Adipose tissue (tissue), 3 donors: Measurements from ENCODE around the gene IFITM2. TPM values are rescaled to one million over a fixed set of nuclear protein-coding genes. Genes with fewer than 3 reads are reported as not detected.
"Not testable (repeated sequence)": the region's sequence is repeated elsewhere in the genome, so short reads cannot be mapped to it uniquely, and the experiment has no call there.

ENCODE experiments used
- H3K27ac ChIP-seq: one replicate; pipeline ENCODE4 v1.5.1; 2013; ENCODE audit warnings: low read depth, low read length
- WGBS, 3 donors: extraction: QIAGEN DNeasy Blood & Tissue Kit; methylation state at CpG; one replicate each; pipeline ENCODE4 v1.1.7; 2013; 5-methylcytosine and 5-hydroxymethylcytosine counted together
- polyA plus RNA-seq, 3 donors: library from polyadenylated mRNA; stranded (reverse); fragments of 200-250 nt; gene quantifications; one replicate each; pipeline ENCODE4 v1.2.3, GENCODE V29; 2013
- donor health status: healthy with polysubstance abuse.
- donor health status: Bipolar disorder and iron deficiency.
- donor health status: healthy.

Gene IFITM2
- polyA plus RNA-seq, 3 donors, result 208 to 1,862 (median 1,191) TPM

GRCh38 chr11:350033-350722, 42.6 kb downstream of the IFITM2 start:
- H3K27ac ChIP-seq, result not testable (repeated sequence)

GRCh38 chr11:350723-351255, 43.2 kb downstream of the IFITM2 start:
- 53 to 76% (median 65%) methylated on average over 17 to 18 of the region's 18 CpGs for WGBS, 3 donors
- H3K27ac ChIP-seq, result no peak overlapping the region

More at GRCh38 chr11:350033-350722, 42.6 kb downstream of the IFITM2 start:
- 57 to 69% (median 68%) methylated on average over 13 to 16 of the region's 16 CpGs for WGBS, 3 donors

- H3K27ac ChIP-seq, result no peak overlapping the region
- 91 to 95% (median 95%) methylated on average over 14 of the region's 14 CpGs for WGBS, 3 donors
Observed at GRCh38 chr11:351411-351810, 43.8 kb downstream of the IFITM2 start.

GRCh38 chr11:352456-353031, 44.9 kb downstream of the IFITM2 start:
- no peak overlapping the region for H3K27ac ChIP-seq
- 84 to 94% (median 87%) methylated on average over 12 of the region's 12 CpGs for WGBS, 3 donors

DNA sequence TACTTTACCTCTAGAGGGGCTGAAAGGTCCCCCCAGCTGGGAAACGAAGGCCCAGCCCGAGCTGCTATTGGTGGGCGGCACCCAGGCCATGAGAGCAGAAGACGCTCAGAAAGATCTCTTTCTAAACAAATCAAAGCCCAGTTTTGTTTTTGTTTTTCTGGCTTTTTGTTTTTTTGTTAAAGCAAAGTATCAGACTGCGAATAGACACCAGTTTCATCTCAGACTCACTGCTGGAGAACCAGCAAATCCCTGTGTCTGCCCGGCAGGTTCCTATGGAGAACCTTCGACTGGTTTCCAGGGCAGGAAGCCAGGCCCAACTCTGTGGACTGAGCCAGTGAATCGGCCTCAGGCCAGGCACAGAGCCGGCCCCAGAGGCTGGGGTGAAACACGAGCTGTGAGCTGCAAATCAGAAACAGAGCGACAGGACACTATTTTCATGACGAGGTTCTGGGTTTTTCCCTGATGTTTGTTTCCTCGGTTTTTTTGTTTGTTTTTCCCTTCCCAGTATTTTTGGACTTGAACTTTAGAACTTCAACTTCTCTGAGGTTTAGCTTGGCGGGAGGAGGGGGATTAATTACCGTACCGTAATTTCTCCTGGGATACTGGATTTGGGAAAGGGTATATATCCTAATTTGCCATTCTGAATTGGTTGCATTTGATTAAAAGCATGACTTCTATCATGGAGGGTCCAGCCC, 45.7 kb downstream of the IFITM2 start:
- H3K27ac ChIP-seq, result peak overlapping the region; percentile 73
- 20 to 40% (median 31%) methylated on average over 16 of the region's 16 CpGs for WGBS, 3 donors

DNA sequence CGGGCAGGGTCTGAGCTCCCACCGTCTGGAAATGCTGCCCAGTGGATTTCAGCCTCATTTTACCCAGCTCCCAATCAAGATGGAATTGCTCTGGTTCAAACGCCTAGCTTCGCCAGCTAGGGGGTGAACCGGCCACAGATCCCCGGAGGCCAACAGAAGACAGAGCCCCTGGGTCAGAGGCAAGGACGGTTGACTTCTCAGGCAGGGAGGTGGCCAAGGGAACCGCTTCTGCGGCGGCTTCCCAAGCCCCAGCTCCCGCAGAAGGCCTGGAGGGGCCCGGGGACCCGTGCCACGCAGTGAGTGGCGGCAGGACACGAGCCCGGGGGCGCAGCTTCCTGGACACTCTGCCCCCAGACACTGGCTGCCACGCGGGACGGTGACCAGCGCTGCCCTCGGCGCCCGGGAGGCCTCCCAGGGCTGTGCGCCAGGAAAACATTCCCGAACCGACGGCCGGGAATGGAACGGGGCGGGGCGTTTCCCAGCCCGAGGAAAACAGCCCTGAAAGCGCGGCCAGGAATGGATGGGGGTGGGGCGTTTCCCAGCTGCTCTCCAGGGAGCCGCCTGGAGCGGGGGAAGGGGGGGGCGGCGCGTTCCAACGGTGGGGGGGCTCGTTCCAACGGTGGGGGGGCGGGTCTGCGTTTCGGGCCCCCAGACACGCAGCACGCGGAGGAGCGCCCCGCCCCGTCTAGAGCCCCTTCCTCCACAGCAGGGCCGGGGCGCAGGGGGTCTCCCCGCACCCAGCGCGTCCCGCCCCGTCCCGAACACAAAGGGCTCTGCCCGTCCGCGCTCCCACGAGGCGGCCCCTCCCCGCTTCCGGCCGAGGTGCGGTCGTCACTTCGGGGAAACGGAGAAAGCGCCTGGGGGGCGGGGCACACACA, 48.2 kb downstream of the IFITM2 start:
- peak overlapping the region; percentile 98 for H3K27ac ChIP-seq
- WGBS, 3 donors, result 2 to 8% (median 2%) methylated on average over 47 to 75 of the region's 76 CpGs

- WGBS, 3 donors, result 76 to 87% (median 77%) methylated on average over 6 of the region's 6 CpGs
- H3K27ac ChIP-seq, result no peak overlapping the region
Observed at GRCh38 chr11:356610-357009, 49.0 kb downstream of the IFITM2 start.

DNA sequence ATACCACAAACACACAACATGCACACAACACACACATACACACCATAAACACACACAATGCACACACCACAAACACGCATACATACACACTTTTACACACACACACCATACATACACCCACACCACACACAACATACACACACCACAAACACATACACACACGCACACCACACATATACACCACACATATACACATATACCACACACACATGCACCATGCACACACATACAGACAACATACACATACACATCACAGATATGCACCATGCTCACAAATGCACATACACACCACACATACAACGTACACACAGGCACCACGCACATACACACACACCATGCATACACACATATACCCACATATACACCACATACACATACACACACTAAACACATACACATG, 50.0 kb downstream of the IFITM2 start:
- H3K27ac ChIP-seq, result no peak overlapping the region
- WGBS, 3 donors, result 87 to 96% (median 93%) methylated on average over 4 of the region's 4 CpGs

DNA sequence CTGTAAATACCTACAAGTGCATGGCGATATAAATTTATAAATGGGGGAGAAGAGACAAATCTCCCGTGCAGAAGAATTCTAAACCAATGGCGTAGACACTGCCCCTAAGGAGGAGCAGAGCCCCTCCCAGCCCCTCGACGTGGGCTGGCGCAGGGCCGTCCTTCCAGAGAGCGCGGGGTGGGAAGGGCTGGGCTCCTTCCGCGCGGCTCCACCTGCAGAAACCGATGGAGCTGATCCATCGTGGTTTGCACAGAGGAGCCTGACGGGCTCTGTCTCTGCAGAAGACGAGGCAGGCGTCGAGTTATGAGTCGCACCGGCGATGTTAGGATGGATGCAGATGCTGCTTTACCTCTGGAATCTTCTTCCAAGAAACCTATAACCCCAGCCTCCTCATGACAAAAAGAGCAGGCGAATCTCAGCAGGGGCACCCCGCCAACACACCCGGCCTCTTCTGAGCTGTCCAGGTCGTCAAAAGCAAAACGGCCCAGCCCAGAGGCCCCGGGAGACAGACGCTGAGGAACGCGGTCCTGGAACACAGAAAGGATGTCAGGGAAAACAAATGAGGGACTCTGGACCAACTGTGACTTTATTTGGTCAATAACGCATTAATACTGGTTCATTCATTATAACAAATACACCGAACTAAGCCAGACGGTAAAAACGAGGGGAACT, 50.6 kb downstream of the IFITM2 start:
- 34 to 61% (median 41%) methylated on average over 34 of the region's 34 CpGs for WGBS, 3 donors
- H3K27ac ChIP-seq, result no peak overlapping the region

Other genes starting within 250 kb of the IFITM2 start
- under 1 TPM in 1 of 3 donors, not detected in 2; 0.40 TPM for gene SCGB1C1, start 114.7 kb upstream of the IFITM2 start, polyA plus RNA-seq
- 10 to 100 TPM; 28.1 to 49.1 (median 29.9) TPM for gene BET1L, start 100.4 kb upstream of the IFITM2 start, polyA plus RNA-seq
- 10 to 100 TPM; 37.9 to 55.3 (median 48.1) TPM for gene RIC8A, start 100.1 kb upstream of the IFITM2 start, polyA plus RNA-seq
- gene SIRT3, start 71.5 kb upstream of the IFITM2 start, polyA plus RNA-seq, result 10 to 100 TPM; 15.8 to 18.8 (median 17.7) TPM
- gene PSMD13, start 70.8 kb upstream of the IFITM2 start, polyA plus RNA-seq, result 100 to 1,000 TPM in 1 of 3 donors, 10 to 100 TPM in 2; 65.7 to 121 (median 98.5) TPM
- under 1 TPM; 0.22 to 0.54 (median 0.43) TPM for gene NLRP6, start 29.4 kb upstream of the IFITM2 start, polyA plus RNA-seq
- gene PGGHG, start 18.7 kb upstream of the IFITM2 start, polyA plus RNA-seq, result 100 to 1,000 TPM in 1 of 3 donors, 10 to 100 TPM in 2; 28.8 to 335 (median 51.2) TPM
- under 1 TPM in 1 of 3 donors, not detected in 2; 0.35 TPM for gene IFITM5, start 8.3 kb upstream of the IFITM2 start, polyA plus RNA-seq
- 100 to 1,000 TPM in 2 of 3 donors, 10 to 100 TPM in 1; 84.7 to 356 (median 325) TPM for gene IFITM1, start 6.2 kb downstream of the IFITM2 start, polyA plus RNA-seq
- 1,000 to 10,000 TPM in 2 of 3 donors, 100 to 1,000 TPM in 1; 569 to 2,459 (median 1,570) TPM for gene IFITM3, start 13.0 kb downstream of the IFITM2 start, polyA plus RNA-seq
- gene B4GALNT4, start 61.7 kb downstream of the IFITM2 start, polyA plus RNA-seq, result 1 to 10 TPM in 2 of 3 donors, under 1 TPM in 1; 0.99 to 3.8 (median 1.6) TPM
- gene PKP3, start 86.4 kb downstream of the IFITM2 start, polyA plus RNA-seq, result 10 to 100 TPM in 1 of 3 donors, 1 to 10 TPM in 2; 1.0 to 15.4 (median 3.4) TPM
- gene SIGIRR, start 107.2 kb downstream of the IFITM2 start, polyA plus RNA-seq, result 10 to 100 TPM; 39.4 to 99.3 (median 49.2) TPM
- 10 to 100 TPM in 1 of 3 donors, 1 to 10 TPM in 1, under 1 TPM in 1; 0.45 to 14.3 (median 2.7) TPM for gene ANO9, start 134.2 kb downstream of the IFITM2 start, polyA plus RNA-seq
- gene PTDSS2, start 142.5 kb downstream of the IFITM2 start, polyA plus RNA-seq, result 10 to 100 TPM; 18.1 to 23.4 (median 22.0) TPM
- 100 to 1,000 TPM in 2 of 3 donors, 10 to 100 TPM in 1; 93.4 to 217 (median 208) TPM for gene RNH1, start 199.4 kb downstream of the IFITM2 start, polyA plus RNA-seq
- gene HRAS, start 227.8 kb downstream of the IFITM2 start, polyA plus RNA-seq, result 10 to 100 TPM; 34.1 to 76.3 (median 58.1) TPM
- gene LRRC56, start 229.7 kb downstream of the IFITM2 start, polyA plus RNA-seq, result 1 to 10 TPM in 2 of 3 donors, under 1 TPM in 1; 0.86 to 1.5 (median 1.4) TPM